KG1 (cell line): ENCODE measurements around the gene SDHA.

Experiments
- DNase-seq: peaks from one replicate; lab custom pipeline; 2025; lab: John Stamatoyannopoulos, UW

SDHA gene

DNA sequence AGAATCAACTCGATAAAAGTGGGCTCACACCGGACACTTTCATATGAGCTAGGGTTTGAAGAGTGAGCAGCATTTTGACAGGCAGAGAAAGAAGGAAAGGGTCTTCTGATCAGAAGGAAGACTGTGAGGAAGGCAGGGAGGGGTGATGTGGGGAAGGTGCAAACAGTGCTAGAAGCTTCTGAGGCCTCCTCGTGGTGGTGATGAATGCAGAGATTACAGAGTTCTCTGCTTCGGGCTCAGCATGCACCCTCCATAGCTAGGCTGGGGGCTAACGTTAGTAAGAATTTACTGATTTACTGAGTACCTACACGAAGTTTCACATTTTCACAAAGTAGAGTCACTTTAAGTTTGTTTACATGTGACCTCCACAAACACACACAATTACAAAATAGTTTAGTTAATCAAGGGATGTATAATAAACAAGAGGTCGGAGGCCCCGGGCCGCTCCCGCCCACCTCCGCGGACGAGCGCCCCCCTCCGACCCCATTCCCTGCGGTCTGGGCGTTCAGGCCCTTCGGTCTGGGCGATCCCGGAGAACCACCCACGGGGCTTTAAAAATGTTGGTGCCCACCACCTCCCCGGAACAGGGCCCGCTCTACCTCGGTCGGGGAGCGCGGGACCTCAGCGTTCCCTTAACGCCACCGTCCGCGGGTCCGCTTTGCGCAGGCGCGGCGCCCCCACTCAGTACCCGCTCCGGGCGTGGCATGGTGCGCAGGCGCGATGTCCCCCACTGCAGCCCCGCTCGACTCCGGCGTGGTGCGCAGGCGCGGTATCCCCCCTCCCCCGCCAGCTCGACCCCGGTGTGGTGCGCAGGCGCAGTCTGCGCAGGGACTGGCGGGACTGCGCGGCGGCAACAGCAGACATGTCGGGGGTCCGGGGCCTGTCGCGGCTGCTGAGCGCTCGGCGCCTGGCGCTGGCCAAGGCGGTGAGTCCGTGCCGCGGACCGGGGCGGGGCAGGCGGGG lies at the start of gene SDHA, which contains the start of gene CCDC127:
Gene SDHA (plus strand): TSS at position 827 of the 963 bp plus-strand sequence. CDS start 36 bp downstream, at position 863.
Gene CCDC127 (minus strand): TSS at position 660 of the 963 bp plus-strand sequence. CDS start 1,304 bp downstream, outside the sequence.
- peak; percentile 88 for DNase-seq

DNA sequence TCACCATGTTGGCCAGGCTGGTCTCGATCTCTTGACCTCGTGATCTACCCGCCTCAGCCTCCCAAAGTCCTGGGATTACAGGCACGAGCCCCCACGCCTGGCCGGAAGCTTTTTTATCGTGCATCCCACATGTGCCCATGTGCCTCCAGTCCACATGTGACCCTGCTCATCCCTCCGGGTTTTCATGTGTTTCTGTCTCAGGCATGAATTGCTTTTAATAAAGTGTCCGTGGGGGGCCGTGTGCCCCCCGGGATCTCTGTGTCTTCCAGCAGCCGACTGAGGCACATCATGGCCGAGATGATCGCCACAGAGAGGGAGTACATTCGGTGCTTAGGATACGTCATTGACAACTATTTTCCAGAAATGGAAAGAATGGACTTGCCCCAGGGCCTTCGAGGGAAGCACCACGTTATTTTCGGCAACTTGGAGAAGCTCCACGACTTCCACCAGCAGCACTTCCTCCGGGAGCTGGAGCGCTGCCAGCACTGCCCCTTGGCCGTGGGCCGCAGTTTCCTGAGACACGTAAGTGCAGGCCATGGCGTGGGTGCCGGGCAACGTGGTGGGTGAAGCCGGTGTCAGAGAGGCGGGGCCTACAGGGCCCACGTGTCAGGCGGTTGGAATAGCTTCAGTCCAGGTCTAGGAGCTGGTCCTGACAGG lies 48.9 kb upstream of the SDHA start:
- no peak for DNase-seq

DNA sequence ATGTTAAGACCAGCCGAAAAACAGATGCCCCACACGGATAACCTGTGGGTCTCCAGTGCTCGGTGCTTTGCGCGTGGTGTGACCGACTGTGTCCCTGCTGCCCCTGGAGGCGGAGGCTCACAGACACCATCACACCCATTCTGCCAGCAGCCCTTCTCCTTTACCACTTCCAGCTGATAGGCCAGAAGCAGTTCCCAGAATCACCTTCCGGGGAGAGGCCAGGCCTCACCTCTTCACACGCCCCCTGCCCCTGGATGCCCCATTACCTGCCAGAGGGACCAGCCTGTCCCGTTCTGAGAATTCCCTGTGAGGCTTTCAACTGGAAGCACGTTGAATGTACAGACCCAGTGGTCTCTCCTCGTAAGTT lies 48.4 kb upstream of the SDHA start:
- no peak for DNase-seq

DNA sequence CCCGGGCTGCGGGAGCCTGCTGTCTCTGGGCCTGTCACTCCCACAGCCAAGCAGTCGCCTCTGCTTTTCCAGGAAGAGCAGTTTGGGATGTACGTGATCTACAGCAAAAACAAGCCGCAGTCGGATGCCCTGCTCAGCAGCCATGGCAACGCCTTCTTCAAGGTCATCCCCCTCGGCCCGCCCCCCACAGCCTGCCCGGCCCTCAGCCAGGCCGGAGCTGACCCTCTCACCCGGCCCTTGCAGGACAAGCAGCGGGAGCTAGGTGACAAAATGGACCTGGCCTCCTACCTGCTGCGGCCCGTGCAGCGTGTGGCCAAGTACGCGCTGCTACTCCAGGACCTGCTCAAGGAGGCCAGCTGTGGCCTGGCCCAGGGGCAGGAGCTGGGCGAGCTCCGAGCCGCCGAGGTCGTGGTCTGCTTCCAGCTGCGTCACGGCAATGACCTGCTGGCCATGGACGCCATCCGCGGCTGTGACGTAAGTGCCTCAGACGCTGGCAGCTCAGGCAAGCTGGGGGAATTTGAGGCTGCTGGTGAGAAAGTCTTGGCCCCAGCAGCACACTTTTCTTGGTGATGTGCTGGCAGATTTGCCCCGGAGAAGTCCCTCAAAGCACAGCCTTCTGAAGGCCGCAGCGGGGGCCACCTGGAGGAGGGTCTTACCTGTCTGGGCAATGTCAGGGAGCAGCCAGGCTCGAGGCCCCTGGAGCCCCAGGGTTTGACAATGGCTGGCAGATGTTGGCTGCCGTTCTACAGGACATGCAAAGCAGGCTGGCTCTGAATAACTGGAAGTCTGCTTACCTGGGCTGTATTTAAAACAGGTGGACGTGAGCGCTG lies 46.9 kb upstream of the SDHA start:
- no peak for DNase-seq

DNA sequence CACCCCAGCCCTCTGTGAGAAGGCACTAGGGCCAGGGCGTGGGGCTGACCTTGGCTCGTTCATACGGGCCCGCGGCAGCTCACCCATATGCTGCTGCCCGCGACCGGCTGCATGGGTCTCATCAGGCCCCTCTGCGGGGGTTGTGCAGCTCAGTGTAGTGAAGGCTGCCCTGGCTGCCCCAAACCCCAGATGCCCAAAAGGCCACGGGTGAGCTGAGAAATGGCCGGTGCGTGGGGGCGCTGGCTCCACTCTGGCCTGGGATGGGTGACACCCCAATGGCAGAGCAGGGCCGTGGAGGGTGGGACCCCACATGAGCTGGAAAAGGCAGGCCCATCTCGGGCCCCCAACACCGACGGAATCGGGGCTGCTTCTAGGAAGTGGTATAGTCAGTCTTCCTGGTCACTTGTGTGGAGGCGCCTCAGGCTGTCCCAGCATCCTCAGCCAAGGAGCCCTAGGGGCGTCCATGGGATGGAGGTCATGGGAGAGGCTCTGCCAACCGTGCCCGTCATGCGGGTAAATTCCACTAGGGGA lies 46.3 kb upstream of the SDHA start:
- DNase-seq: no peak

DNA sequence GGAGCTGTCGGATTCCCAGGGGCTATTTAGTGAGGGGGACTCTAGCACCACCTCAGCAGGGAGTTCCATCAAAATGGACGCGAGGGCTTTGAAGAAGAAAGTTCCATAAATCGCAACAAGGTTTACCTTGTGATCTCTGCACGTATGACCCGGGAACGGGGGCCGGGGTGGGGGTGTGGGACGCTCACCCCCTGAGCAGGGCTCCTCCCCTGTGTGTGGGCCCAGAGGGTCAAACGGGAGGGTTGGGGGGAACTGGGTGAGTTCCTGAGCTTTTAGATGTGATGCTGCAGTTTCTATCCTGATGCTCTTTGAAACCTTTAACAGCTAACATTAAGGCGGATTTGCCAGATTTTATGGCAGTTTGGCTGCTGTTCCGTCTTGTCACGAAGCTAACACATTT lies 45.7 kb upstream of the SDHA start:
- DNase-seq: no peak

DNA sequence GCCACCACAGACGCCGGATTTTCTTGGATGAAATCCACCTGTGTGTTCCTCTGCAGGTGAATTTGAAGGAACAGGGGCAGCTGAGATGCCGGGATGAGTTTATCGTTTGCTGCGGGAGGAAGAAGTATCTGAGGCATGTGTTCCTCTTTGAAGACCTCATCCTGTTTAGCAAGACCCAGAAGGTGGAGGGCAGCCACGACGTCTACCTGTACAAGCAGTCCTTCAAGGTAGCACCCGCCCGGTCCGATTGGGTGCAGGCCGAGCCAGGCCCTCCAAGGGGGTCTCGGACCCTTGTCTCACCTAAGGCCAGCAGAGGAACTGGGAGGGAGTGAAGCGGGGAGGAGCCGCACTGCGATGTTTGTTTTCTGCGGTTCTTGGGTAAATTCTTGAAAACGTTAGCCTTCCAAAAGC lies 45.3 kb upstream of the SDHA start:
- DNase-seq: no peak

DNA sequence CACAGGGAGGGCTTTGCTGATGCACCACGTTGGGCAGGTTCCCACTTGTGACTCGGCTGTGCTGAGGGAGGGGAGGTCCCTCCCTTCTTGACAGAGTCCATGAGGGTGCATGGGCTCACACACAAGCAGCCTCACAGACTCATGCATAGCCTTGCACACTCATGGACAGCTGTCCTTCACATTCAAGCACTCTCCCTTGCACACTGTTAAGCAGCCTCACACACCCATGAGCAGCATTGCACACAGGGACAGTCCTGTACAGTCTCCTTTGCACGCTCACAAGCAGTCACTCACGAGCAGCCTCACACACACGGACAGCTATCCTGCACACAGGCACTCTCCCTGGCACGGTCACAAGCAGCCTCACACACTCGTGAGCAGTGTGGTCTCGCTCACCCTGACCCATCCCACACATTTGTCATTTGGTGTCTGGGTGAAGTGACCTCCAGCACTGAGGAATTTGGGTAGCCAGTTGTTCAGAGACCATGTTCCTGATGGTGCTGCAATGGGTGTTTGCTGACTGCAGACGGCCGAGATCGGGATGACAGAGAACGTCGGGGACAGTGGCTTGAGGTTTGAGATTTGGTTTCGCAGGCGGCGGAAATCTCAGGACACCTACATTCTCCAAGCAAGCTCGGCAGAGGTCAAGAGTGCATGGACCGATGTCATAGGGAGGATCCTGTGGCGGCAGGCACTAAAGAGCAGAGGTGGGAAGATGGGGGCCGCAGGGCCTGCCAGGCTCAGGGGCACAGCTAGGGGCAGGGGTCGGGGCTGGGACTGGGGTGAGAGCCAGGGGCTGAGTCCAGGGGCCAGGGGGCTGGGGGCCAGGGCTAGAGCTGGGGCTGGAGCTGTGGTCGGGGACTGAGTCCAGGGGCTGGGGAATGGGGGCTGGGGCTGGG lies 44.5 kb upstream of the SDHA start:
- DNase-seq: no peak

DNA sequence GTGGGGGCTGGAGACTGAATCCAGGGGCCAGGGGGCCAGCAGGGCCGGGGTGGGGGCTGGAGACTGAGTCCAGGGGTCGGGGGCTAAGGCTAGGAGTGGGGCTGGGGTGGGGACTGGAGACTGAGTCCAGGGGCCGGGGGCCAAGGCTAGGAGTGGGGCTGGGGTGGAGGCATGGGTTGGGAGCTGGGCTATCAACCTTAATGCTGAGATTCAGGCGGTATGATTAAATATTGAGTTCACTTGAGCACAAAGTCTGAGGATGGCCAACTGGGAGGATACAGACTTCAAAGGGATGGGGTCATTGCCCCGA lies 43.9 kb upstream of the SDHA start:
- no peak for DNase-seq

DNA sequence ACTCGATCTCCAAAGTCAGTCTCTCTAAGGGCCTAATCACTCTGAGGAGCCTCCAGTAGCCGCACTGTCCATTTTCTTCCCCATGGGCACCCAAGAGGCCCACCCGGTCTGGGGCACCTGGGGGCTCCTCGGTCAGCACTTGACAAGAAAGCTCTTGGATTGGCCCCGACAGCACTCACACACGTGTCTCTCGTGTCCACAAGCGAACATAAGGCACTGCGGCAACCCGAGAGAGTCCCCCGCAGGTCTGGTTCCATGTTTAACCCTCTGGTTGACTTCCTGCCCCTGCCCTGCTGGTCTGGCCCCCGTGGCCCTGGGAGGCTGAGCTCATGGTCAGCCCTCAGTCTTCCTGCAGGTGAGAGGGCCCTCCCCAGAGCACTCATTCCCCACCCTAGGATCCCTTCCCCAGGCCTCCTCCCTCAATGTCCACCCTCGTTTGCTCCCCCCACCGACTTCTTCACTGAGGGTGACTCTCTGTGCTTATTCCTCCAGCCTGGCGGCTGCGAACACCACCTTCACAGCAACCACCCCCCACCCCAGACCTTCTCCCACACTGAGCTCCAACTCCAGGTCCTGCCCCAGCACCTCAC lies 43.1 kb upstream of the SDHA start:
- no peak for DNase-seq

DNA sequence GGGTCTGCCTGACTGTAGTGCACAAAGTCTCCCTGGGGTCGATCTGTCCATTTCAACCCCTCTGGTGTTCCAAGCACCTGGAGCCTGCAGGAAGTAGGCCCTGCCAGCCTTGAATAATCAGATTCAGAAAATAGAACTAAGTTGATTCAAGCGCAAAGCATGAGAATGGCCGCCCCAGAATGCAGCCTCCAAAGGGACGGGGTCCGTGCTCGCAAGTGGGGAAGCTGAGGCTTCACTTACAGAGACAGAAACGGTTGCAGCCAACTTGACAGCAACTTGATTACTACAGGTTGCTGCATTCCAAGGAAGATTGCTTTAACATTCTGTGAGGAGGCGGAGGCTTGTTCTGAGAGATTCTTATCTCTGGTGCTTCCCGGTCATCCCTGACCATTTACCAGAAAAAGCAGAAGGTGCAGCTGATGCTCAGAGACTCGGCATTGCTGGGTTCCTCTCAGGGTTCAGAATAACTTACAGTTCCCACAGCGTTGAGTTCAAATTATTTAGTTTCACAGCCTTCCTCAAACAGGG lies 41.8 kb upstream of the SDHA start:
- no peak for DNase-seq

DNA sequence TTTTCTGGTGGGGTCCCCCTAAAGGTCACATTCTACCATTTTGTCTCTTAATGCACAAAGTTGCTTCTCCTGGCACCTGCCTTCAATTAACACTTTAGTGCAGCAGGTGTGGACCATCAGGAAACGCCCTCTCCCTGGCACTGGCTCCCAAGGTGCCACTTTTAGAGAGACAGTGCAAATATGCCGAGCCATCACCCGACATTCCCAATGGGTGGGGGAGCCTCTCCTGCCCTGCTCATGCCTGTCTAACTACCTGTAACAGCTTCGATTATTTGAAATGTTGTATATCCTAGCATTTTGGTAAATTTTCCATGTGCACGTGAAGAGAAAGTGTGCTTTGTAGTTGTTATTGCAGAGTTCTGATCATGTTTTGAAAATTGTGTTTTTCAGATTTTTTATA lies 40.0 kb upstream of the SDHA start:
- DNase-seq: no peak

DNA sequence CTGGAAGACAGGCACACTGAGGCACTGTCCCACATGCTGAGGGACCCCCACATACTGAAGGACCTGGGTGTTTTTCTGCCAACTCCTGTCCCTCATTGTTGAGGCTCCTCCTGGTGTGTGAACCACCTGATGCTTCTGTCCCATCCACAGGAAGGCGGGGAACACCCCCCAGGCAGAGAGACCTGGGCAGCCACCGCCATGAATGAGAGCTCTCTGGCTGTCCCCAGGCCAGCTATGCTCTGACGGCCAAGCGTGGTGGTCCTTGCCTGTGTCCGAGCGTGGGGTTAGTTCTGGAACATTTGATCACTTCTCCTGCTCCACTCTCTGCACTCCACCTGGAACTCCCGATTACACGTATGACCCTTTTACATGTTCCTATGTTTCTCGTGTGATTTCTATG lies 38.7 kb upstream of the SDHA start:
- DNase-seq: no peak

DNA sequence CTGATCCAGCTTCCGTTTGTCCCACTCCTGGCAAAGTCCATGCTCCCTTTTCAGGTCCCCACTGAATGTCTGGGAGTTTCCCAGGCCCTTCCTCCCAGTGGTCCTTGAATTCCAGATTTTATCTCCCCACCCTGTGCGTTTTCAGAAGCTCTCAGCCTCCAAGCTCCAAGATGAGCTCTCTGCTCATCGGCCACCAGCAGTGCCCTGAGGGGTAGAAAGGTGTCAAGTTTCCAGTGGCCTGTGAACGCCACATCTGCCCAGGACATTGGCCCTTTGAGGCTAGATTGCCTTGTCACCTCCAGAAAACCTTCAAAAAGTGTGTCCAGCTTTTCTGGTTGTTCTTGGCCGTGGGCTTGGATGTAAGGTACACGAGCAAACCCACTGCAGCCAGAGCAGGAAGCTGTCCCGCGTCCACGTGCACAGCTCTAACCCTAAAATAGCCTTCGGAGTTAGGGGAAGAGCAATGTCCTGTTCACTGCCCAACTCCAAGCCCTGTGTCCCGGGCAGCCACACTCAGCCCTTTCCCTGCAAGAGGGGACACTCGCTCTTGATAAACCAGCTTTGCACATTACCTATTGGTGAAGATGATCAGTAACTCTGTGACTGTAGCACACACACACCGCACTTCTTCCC lies 37.7 kb upstream of the SDHA start:
- DNase-seq: no peak

DNA sequence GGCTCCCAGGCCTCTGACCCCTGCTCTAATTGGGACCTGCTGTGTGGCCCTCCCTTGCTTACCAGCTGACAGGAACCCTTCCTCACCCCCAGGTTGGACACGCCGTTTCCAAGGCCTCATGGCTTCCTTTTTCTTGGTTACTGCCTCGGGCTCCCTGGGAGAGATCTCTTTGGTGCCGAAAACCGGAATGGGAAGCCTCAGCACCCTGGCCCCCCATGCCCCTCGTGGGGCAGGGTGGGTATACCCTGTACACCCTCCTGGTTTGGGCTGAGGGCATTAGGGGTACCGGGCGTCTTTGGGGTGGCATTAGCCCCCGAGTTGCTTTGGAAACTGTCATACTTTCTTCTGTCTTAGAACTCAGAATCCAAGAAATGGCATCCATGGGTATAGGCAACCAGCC lies 37.0 kb upstream of the SDHA start:
- DNase-seq: no peak

DNA sequence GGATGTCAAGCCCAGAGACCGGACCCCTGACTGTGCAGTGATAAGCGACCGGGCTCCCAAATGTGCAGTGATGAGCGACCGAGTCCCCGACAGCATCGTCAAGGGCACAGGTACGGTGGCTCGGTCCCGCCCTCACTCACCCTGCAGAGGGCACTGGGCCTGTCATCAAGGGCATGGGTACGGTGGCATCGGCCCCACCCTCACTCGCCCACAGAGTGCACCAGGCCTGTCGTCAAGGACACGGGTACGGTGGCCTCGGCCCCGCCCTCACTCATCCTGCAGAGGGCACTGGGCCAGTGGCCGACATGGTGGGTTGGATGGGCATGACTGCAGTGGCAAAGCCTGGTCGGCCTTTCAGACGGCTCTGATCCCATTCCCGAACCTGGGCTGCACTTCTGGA lies 36.6 kb upstream of the SDHA start:
- DNase-seq: no peak

DNA sequence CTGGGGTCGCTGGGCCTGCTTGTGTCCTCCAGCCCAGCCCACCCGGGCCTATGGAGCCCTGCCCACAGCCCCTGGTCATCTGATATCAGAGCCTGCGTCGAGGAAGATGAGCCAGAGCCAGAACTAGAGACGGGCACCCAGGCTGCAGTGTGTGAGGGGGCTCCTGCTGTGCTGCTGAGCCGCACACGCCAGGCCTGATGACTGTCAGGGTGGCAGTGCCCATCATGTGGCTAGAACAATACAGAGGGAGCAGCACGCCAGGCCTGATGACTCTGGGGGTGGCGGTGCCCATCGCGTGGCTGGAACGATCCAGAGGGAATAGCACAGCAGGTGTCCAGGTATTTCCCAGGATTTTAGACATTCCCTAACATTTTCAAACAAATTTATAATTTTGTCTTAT lies 36.0 kb upstream of the SDHA start:
- no peak for DNase-seq

DNA sequence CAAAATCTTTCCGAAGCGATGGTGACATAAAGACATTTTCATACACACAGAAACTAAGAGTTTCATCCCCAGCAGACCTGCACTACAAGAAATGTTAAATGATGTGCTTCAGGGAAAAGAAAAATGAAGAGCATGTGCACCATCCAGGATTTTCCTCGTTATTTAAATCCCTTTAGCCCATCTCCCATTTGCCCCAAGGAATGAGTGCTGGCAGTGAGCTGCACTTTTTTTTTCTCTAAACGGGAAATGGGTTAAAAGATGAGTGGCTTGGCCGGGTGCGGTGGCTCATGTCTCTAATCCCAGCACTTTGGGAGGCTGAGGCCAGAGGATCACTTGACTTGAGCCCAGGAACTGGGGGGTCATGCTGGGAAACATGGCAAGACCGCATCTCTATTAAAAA lies 33.6 kb upstream of the SDHA start:
- no peak for DNase-seq

DNA sequence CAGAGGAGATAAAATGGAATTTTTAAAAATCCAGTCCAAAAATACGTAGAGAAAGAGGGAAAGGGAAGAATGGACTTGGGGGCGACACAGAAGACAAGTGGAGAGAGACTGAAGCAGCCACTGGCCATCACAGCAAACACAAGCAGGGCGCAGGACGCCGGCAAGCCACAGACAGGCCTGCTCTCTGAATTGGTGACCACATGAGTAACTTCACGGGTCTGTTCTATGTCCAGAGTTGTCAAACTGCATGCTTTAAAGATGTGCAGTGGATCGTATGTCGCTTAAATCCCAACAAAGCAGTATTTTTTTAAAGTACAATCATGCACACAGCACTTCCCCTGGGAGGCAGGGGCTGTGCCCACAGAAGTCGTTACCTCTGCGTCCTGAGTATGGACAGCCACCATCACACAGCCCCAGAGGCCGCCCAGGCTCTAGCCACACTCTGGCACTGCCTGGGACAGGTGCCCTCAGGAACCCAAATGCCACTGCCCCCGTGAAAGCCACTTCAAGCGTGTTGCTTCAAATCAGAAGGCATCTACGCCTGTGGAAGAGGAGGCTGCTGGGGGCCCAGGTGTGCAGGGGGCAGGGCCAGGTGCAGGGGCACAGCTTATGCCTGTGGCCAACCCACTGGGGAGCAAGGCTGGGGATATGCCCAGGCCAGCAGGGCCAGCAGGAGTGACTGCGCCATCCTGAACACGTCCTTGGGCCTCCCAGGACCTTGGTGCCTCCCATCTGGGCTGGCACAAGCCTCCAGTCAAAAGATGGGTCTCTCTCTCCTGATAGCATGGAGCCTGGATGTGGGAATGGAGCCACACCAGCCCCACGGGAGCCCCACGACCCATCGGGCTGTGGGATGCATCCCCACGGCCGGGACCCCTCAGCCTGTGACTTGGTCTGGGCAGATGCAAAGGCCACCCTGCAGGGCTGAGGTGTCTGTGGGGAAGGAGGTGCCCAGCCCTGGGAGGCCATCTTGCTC lies 32.7 kb upstream of the SDHA start:
- no peak for DNase-seq
